Measurements from ENCODE around the gene TENT4A.
A peak's percentile ranks its signal among the peaks of the same experiment; 100 is the strongest.

Gene TENT4A

GRCh38 chr5:6734243-6734700 lies 21.0 kb downstream of the TENT4A start:
- no peak for DNase-seq

- DNase-seq, result no peak
Observed at GRCh38 chr5:6734781-6735180, 21.5 kb downstream of the TENT4A start.

GRCh38 chr5:6736106-6736505 lies 22.9 kb downstream of the TENT4A start:
- no peak for DNase-seq

GRCh38 chr5:6736524-6737042 lies 23.4 kb downstream of the TENT4A start:
- DNase-seq, result no peak

- DNase-seq, result no peak
Observed at GRCh38 chr5:6737043-6737941, 24.1 kb downstream of the TENT4A start.

GRCh38 chr5:6739603-6740002 lies 26.4 kb downstream of the TENT4A start:
- DNase-seq, result no peak

- DNase-seq, result no peak
Observed at GRCh38 chr5:6740586-6741150, 27.4 kb downstream of the TENT4A start.

GRCh38 chr5:6742081-6742758 lies 29.0 kb downstream of the TENT4A start:
- no peak for DNase-seq

- DNase-seq, result no peak
Observed at GRCh38 chr5:6743161-6743560, 29.9 kb downstream of the TENT4A start.

GRCh38 chr5:6744841-6745705 lies 31.8 kb downstream of the TENT4A start:
- DNase-seq, result no peak

GRCh38 chr5:6745706-6746222 lies 32.5 kb downstream of the TENT4A start:
- peak; percentile 49 to 79 for DNase-seq

- DNase-seq, result no peak
Observed at GRCh38 chr5:6746244-6746643, 33.0 kb downstream of the TENT4A start.

GRCh38 chr5:6747103-6747502 lies 33.9 kb downstream of the TENT4A start:
- DNase-seq, result no peak

- DNase-seq, result no peak
Observed at GRCh38 chr5:6748142-6748541, 34.9 kb downstream of the TENT4A start.

- no peak for DNase-seq
Observed at GRCh38 chr5:6749026-6749716, 35.9 kb downstream of the TENT4A start.

GRCh38 chr5:6750142-6750840 lies 37.1 kb downstream of the TENT4A start:
- no peak for DNase-seq

GRCh38 chr5:6750951-6751685 lies 37.9 kb downstream of the TENT4A start:
- DNase-seq, result no peak

- no peak for DNase-seq
Observed at GRCh38 chr5:6752236-6752635, 39.0 kb downstream of the TENT4A start.

- DNase-seq, result no peak
Observed at GRCh38 chr5:6752782-6753181, 39.5 kb downstream of the TENT4A start.

GRCh38 chr5:6753851-6754250 lies 40.6 kb downstream of the TENT4A start:
- DNase-seq, result no peak
